WTC11 (cell line): Measurements from ENCODE around the gene SLC5A9.

Source experiments
- ESRRA ChIP-seq: sonication (generic); formaldehyde crosslinking; IDR thresholded peaks from 2 replicates; pipeline ENCODE4 v1.8.1; 2022; ENCODE audit warnings: mild to moderate bottlenecking, missing genetic modification reagents, borderline replicate concordance
- SP1 ChIP-seq: sonication (generic); formaldehyde crosslinking; conservative IDR thresholded peaks from 2 replicates; pipeline ENCODE4 v1.8.1; 2022; ENCODE audit warnings: missing genetic modification reagents

DNA sequence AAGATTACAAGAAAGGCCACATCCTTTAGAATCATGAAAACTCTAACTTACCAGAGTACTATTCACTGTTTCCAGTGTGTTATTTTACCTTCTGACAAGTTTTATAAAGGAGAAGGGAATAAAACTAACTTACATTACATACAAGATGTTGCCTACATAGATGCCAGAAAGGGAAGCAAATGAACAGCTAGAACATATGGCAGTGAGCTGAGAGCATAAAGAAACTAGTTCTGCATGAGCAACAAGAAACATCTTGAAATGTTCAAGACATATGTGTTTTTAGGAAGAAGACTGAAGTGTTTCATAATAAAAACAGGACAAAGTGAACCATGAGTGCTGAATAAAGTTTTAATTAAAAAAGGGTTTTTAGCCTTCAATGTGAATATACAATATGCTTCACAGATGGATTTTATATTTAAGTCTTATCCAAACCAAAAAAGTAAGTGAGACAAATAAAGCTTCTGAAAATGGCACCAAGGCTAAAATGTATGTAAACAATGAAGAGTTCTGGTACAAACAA, 39.4 kb downstream of the SLC5A9 start:
- no peak for TF ChIP-seq ESRRA (CRISPR knock-in tag)
- TF ChIP-seq SP1 (CRISPR knock-in tag): no peak
